Measurements from ENCODE around the gene SLC25A21. TPM values are rescaled to one million over a fixed set of nuclear protein-coding genes. Genes with fewer than 3 reads are reported as not detected.

The SLC25A21 gene
- total and polyA plus RNA-seq, 4 donors: 0.65 to 1.4 (median 1.3) TPM; not detected in 1

- Histone ChIP-seq H3K4me1 (ENCODE audit: control insufficient read depth in 1 of 2, insufficient read depth in 2 of 2, low read length in 2 of 2) (no peaks in the 10 kb centered on the region), H3K4me3 (ENCODE audit: low read length in 2 of 2) (peak overlapping the region in 1 of 2 donors; percentile 9), H3K27me3 (ENCODE audit: control insufficient read depth in 1 of 2, insufficient read depth in 2 of 2, low read length in 1 of 2) (peaks cover 0 to 3% of the 10 kb centered on the region in 2 donors), H3K36me3 (ENCODE audit: control insufficient read depth in 1 of 2, insufficient read depth in 2 of 2, low read length in 1 of 2) (no peaks in the 10 kb centered on the region), H3K9me3 (ENCODE audit: control insufficient read depth, low read length) (no peaks in the 10 kb centered on the region), H3K27ac (ENCODE audit: low read depth in 1 of 2, low read length in 2 of 2) (no peak overlapping the region)
- peak in 1 of 2 donors; percentile 78 for DNase-seq
- whole genome bisulfite sequencing, 2 donors: 5 to 6% methylated on average over 62 of the region's 62 CpGs
- ATAC-seq (ENCODE audit: low FRiP score): peak; percentile 84
- intact Hi-C loops (cut with DNase I): loop anchor here (2.0 to 10.0 kb wide), 3 partner anchors 294 to 503 kb away; no protein-coding TSS in a partner anchor
Observed at GRCh38 chr14:36647824-36648753, 524.3 kb downstream of the SLC25A21 start.

GRCh38 chr14:36647417-36647823, 525.0 kb downstream of the SLC25A21 start:
- H3K9me3 ChIP-seq (ENCODE audit: control insufficient read depth, low read length): no peaks in the 10 kb centered on the region
- no peaks in the 10 kb centered on the region for H3K36me3 ChIP-seq (ENCODE audit: control insufficient read depth in 1 of 2, insufficient read depth in 2 of 2, low read length in 1 of 2)
- H3K4me3 ChIP-seq (ENCODE audit: low read length in 2 of 2): peak overlapping the region in 1 of 2 donors; percentile 9
- WGBS, 2 donors: 1% methylated on average over 31 to 34 of the region's 34 CpGs
- H3K27ac ChIP-seq (ENCODE audit: low read depth in 1 of 2, low read length in 2 of 2): no peak overlapping the region
- peaks cover 0 to 1% of the 10 kb centered on the region in 2 donors for H3K27me3 ChIP-seq (ENCODE audit: control insufficient read depth in 1 of 2, insufficient read depth in 2 of 2, low read length in 1 of 2)
- intact Hi-C loops (cut with DNase I): loop anchor here (2.0 to 10.0 kb wide), 3 partner anchors 295 to 503 kb away; no protein-coding TSS in a partner anchor
- DNase-seq (peak in 1 of 2 donors; percentile 77), ATAC-seq (ENCODE audit: low FRiP score) (peak; percentile 26)
- no peaks in the 10 kb centered on the region for H3K4me1 ChIP-seq (ENCODE audit: control insufficient read depth in 1 of 2, insufficient read depth in 2 of 2, low read length in 2 of 2)

- Histone ChIP-seq H3K4me1 (ENCODE audit: control insufficient read depth in 1 of 2, insufficient read depth in 2 of 2, low read length in 2 of 2) (no peaks in the 10 kb centered on the region), H3K4me3 (ENCODE audit: low read length in 2 of 2) (peak overlapping the region in 1 of 2 donors; percentile 9), H3K36me3 (ENCODE audit: control insufficient read depth in 1 of 2, insufficient read depth in 2 of 2, low read length in 1 of 2) (no peaks in the 10 kb centered on the region), H3K27ac (ENCODE audit: low read depth in 1 of 2, low read length in 2 of 2) (no peak overlapping the region), H3K27me3 (ENCODE audit: control insufficient read depth in 1 of 2, insufficient read depth in 2 of 2, low read length in 1 of 2) (peaks cover 0 to 1% of the 10 kb centered on the region in 2 donors), H3K9me3 (ENCODE audit: control insufficient read depth, low read length) (no peaks in the 10 kb centered on the region)
- intact Hi-C loops (cut with DNase I): loop anchor here (2.0 to 10.0 kb wide), 3 partner anchors 295 to 504 kb away; no protein-coding TSS in a partner anchor
- ATAC-seq (ENCODE audit: low FRiP score) (peak; percentile 82), DNase-seq (peak in 1 of 2 donors; percentile 89)
- 4 to 7% methylated on average over 54 to 55 of the region's 55 CpGs for WGBS, 2 donors
Observed at GRCh38 chr14:36646664-36647416, 525.6 kb downstream of the SLC25A21 start.

- Histone ChIP-seq H3K27ac (ENCODE audit: low read depth in 1 of 2, low read length in 2 of 2) (no peak overlapping the region), H3K36me3 (ENCODE audit: control insufficient read depth in 1 of 2, insufficient read depth in 2 of 2, low read length in 1 of 2) (no peaks in the 10 kb centered on the region), H3K4me3 (ENCODE audit: low read length in 2 of 2) (no peak overlapping the region), H3K9me3 (ENCODE audit: control insufficient read depth, low read length) (no peaks in the 10 kb centered on the region), H3K27me3 (ENCODE audit: control insufficient read depth in 1 of 2, insufficient read depth in 2 of 2, low read length in 1 of 2) (no peaks in the 10 kb centered on the region), H3K4me1 (ENCODE audit: control insufficient read depth in 1 of 2, insufficient read depth in 2 of 2, low read length in 2 of 2) (no peaks in the 10 kb centered on the region)
- WGBS, 2 donors: 85 to 86% methylated on average over 3 of the region's 3 CpGs
- intact Hi-C loops (cut with DNase I): no loop called here
- DNase-seq (no peak), ATAC-seq (ENCODE audit: low FRiP score) (no peak)
Observed at GRCh38 chr14:36633580-36633979, 538.8 kb downstream of the SLC25A21 start.

Small RNAs within 50 kb of the gene (microRNA-seq; reads per million reads assigned to microRNA genes)
- 0 reads per million in 2 donors for gene MIR4503

Other genes starting within 250 kb of the SLC25A21 start
- gene MIPOL1, start 25.3 kb upstream of the SLC25A21 start, total RNA-seq: 10 to 100 TPM; 19.7 to 20.6 TPM
- 1 to 10 TPM; 3.4 to 4.1 TPM for gene MIPOL1, start 25.3 kb upstream of the SLC25A21 start, polyA plus RNA-seq

All from aorta (tissue), 5 donors.